Mononuclear cell (primary cell): ENCODE results near the gene ITGBL1. TPM values are rescaled to one million over a fixed set of nuclear protein-coding genes. Genes with fewer than 3 reads are reported as not detected.

ENCODE experiments used
- H3K27me3 ChIP-seq: 2 replicates; pipeline ENCODE4 v1.6.0; 2011; ENCODE audit warnings: low read length, control low read depth; ENCODE audit not compliant: insufficient read depth
- H3K4me1 ChIP-seq: 2 replicates; pipeline ENCODE4 v1.5.1; 2011; ENCODE audit warnings: mild to moderate bottlenecking, low read length, control low read depth; ENCODE audit not compliant: insufficient read depth
- H3K4me3 ChIP-seq: 2 replicates; pipeline ENCODE4 v1.5.1; 2011; ENCODE audit warnings: mild to moderate bottlenecking, low read length, moderate library complexity
- H3K9me3 ChIP-seq: 2 replicates; pipeline ENCODE4 v1.5.1; 2011; ENCODE audit warnings: low read depth, mild to moderate bottlenecking, control low read depth, low read length
- total RNA-seq: library from RNA; depleted of rRNA; stranded (reverse); fragments of >200 nt; gene quantifications from one replicate; pipeline ENCODE4 v1.2.3, GENCODE V29; 2012

The ITGBL1 gene
- total RNA-seq, 1 donor = not detected

GRCh38 chr13:101481421-101481820 is 28.9 kb downstream of the ITGBL1 start:
- Histone ChIP-seq H3K4me1 (no peaks in the 10 kb centered on the region), H3K9me3 (no peaks in the 10 kb centered on the region), H3K4me3 (no peak overlapping the region), H3K27me3 (no peaks in the 10 kb centered on the region)

- no peaks in the 10 kb centered on the region for H3K27me3 ChIP-seq
- no peak overlapping the region for H3K4me3 ChIP-seq
Observed at GRCh38 chr13:101486708-101487437, 34.4 kb downstream of the ITGBL1 start.

DNA sequence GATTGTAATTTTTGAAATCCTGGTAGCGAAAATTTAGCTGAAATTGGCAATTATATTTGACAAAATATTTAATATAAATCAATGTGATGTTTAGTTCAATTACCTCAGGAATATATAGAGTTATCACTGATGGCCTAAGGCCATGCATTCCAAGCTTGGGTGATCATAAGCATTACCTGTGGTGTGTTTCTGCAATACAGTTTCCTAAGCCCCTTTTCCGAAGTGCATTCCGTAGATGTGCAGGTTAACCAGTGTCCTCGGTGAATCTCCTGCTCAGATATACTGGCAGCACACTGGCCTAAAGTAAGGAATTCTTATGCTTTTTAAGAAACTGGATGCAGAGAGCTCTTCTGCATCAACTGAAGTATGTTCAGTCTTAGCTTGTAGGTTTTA is 35.0 kb downstream of the ITGBL1 start:
- Histone ChIP-seq H3K27me3 (no peaks in the 10 kb centered on the region), H3K4me1 (no peaks in the 10 kb centered on the region), H3K9me3 (no peaks in the 10 kb centered on the region), H3K4me3 (no peak overlapping the region)

More at GRCh38 chr13:101486708-101487437, 34.4 kb downstream of the ITGBL1 start:
- Histone ChIP-seq H3K4me1 (no peaks in the 10 kb centered on the region), H3K9me3 (no peaks in the 10 kb centered on the region)

DNA sequence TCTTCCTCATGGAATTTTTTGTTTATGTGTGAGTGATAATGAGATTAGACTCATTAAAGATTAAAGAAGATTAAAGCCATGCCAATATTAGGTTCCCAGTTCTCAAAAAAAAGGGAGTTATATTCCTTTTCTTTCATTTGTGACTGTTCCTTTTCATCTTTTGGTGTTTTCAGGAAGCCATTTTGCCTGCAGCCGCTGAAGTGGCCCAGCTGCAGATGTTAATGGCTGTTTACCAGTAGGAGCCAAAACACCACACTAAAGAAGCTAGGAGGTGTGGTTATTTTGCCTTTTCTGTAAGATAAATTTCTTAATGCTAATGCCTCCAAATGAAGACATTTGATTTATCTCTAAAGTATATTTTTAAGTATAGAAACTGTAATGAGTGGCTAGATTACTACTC is 36.3 kb downstream of the ITGBL1 start:
- no peak overlapping the region for H3K4me3 ChIP-seq

GRCh38 chr13:101489643-101490405 is 37.3 kb downstream of the ITGBL1 start:
- no peaks in the 10 kb centered on the region for H3K27me3 ChIP-seq
- H3K4me3 ChIP-seq = no peak overlapping the region
- H3K4me1 ChIP-seq = no peaks in the 10 kb centered on the region
- H3K9me3 ChIP-seq = no peaks in the 10 kb centered on the region

More for the DNA sequence above, 36.3 kb downstream of the ITGBL1 start:
- Histone ChIP-seq H3K27me3 (no peaks in the 10 kb centered on the region), H3K4me1 (no peaks in the 10 kb centered on the region), H3K9me3 (no peaks in the 10 kb centered on the region)

GRCh38 chr13:101490406-101491015 is 38.0 kb downstream of the ITGBL1 start:
- Histone ChIP-seq H3K4me1 (no peaks in the 10 kb centered on the region), H3K4me3 (no peak overlapping the region), H3K27me3 (no peaks in the 10 kb centered on the region), H3K9me3 (no peaks in the 10 kb centered on the region)

GRCh38 chr13:101492251-101492910 is 39.9 kb downstream of the ITGBL1 start:
- no peak overlapping the region for H3K4me3 ChIP-seq
- no peaks in the 10 kb centered on the region for H3K4me1 ChIP-seq
- H3K27me3 ChIP-seq = no peaks in the 10 kb centered on the region
- no peaks in the 10 kb centered on the region for H3K9me3 ChIP-seq

GRCh38 chr13:101493541-101493940 is 41.1 kb downstream of the ITGBL1 start:
- Histone ChIP-seq H3K4me1 (no peaks in the 10 kb centered on the region), H3K4me3 (no peak overlapping the region), H3K9me3 (no peaks in the 10 kb centered on the region), H3K27me3 (no peaks in the 10 kb centered on the region)

DNA sequence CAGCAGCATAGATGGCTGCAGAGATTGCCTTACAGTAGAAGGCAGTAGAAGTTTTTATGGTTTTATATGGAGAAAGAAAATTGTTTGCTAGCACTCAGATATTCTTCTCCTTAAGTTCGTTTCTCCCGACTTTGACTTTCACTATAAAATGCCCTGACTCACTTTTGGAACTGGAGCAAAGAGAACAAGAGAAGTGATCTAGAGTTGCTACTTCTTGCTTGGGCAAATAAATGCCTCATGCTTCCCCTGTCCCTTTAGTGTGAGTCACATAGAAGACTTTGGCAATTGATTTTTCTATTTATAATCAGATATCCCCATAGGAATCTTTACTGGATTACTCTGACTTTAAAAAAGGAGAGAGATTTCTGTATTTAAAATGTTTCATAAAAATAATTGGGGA is 46.9 kb downstream of the ITGBL1 start:
- Histone ChIP-seq H3K4me3 (no peak overlapping the region), H3K4me1 (no peaks in the 10 kb centered on the region), H3K9me3 (no peaks in the 10 kb centered on the region), H3K27me3 (no peaks in the 10 kb centered on the region)

GRCh38 chr13:101502618-101503017 is 50.1 kb downstream of the ITGBL1 start:
- H3K4me1 ChIP-seq = no peaks in the 10 kb centered on the region
- no peak overlapping the region for H3K4me3 ChIP-seq
- H3K27me3 ChIP-seq = no peaks in the 10 kb centered on the region
- H3K9me3 ChIP-seq = no peaks in the 10 kb centered on the region

GRCh38 chr13:101511161-101511560 is 58.7 kb downstream of the ITGBL1 start:
- Histone ChIP-seq H3K4me1 (no peaks in the 10 kb centered on the region), H3K4me3 (no peak overlapping the region), H3K27me3 (no peaks in the 10 kb centered on the region), H3K9me3 (no peaks in the 10 kb centered on the region)

DNA sequence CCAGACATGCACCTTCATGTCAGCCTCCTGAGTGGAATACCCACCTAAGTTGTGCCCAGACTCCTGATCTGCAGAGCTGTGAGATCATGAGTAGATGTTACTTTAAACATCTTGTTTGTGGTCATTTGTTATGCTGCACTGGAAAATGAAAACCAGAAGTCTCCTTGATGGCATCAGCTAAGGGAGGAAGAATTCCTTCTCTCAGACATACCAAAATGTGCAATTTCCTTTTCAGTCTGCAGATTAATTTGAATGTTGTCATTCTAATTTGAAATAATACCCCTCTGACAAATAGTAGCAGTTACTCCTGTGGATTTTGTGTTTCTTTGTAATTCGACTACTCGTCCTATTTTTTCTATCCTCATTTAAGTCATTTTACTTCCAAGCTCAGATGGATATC is 59.3 kb downstream of the ITGBL1 start:
- no peaks in the 10 kb centered on the region for H3K9me3 ChIP-seq
- H3K4me1 ChIP-seq = no peaks in the 10 kb centered on the region

GRCh38 chr13:101512650-101513049 is 60.2 kb downstream of the ITGBL1 start:
- Histone ChIP-seq H3K27me3 (no peaks in the 10 kb centered on the region), H3K4me1 (no peaks in the 10 kb centered on the region), H3K4me3 (no peak overlapping the region), H3K9me3 (no peaks in the 10 kb centered on the region)

More for the DNA sequence above, 59.3 kb downstream of the ITGBL1 start:
- Histone ChIP-seq H3K27me3 (no peaks in the 10 kb centered on the region), H3K4me3 (no peak overlapping the region)

- no peaks in the 10 kb centered on the region for H3K27me3 ChIP-seq
- no peak overlapping the region for H3K4me3 ChIP-seq
- H3K9me3 ChIP-seq = no peaks in the 10 kb centered on the region
- H3K4me1 ChIP-seq = no peaks in the 10 kb centered on the region
Observed at GRCh38 chr13:101514100-101514499, 61.6 kb downstream of the ITGBL1 start.

DNA sequence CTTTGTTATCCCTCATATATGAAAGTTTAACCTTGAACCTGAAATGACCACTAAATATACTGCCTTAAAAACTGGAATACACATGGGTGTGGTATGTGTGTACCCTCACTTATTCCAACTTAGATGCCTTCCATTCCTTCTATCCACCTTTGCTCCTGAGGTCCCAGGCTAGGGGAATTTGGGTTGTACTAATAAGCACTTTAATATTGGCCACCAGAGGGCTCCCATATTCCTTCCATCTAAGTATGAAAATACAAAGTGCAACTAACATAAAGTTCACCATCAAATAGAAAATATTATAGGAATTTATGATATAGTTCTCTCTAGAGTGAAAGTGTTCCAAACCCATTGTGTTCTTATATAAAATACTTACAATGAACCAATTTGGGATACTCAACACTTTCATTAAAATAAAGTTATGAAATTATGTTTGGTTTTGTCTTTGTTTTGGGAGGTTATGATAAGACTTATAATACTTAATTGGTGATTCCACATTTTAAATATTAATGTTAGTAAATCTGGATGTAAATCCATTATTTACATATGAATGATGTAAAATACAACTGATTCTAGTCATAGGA is 62.3 kb downstream of the ITGBL1 start:
- H3K27me3 ChIP-seq = no peaks in the 10 kb centered on the region
- no peaks in the 10 kb centered on the region for H3K4me1 ChIP-seq
- no peak overlapping the region for H3K4me3 ChIP-seq
- H3K9me3 ChIP-seq = no peaks in the 10 kb centered on the region
